Activated naive CD8-positive, alpha-beta T cell treated with anti-CD3 and anti-CD28 coated beads, Interleukin-2, amount 50 U/mL, for 24 hours (primary cell): Measurements from ENCODE around the gene GNA14.

ENCODE experiments used
- ATAC-seq: fragments of 150-1000 bp; cut with Tn5 transposase; one replicate; pipeline ENCODE4 v1.10.0; 2021
- DNase-seq: peaks from one replicate; pipeline ENCODE4 v3.0.0; 2021
- H3K27ac Mint-ChIP-seq: one replicate; pipeline ENCODE4 v1.8.0; 2021; ENCODE audit warnings: mild to moderate bottlenecking, mixed read lengths
- H3K27me3 Mint-ChIP-seq: one replicate; pipeline ENCODE4 v1.8.0; 2021; ENCODE audit warnings: mixed read lengths
- H3K36me3 Mint-ChIP-seq: one replicate; pipeline ENCODE4 v1.8.0; 2021; ENCODE audit warnings: low read depth, mixed read lengths
- H3K4me1 Mint-ChIP-seq: one replicate; pipeline ENCODE4 v1.8.0; 2021; ENCODE audit warnings: mixed read lengths
- H3K4me3 Mint-ChIP-seq: one replicate; pipeline ENCODE4 v1.8.0; 2021; ENCODE audit warnings: mild to moderate bottlenecking, moderate library complexity, mixed read lengths
- H3K9me3 Mint-ChIP-seq: one replicate; pipeline ENCODE4 v1.8.0; 2021; ENCODE audit warnings: mixed read lengths

The GNA14 gene

GRCh38 chr9:77544546-77544945 is 103.6 kb downstream of the GNA14 start:
- ATAC-seq (no peak), DNase-seq (no peak)
- peaks cover 2% of the 10 kb centered on the region for H3K36me3 Mint-ChIP-seq
- H3K27me3 Mint-ChIP-seq = no peaks in the 10 kb centered on the region
- H3K4me3 Mint-ChIP-seq = no peak overlapping the region
- no peaks in the 10 kb centered on the region for H3K4me1 Mint-ChIP-seq
- H3K27ac Mint-ChIP-seq = no peak overlapping the region
- H3K9me3 Mint-ChIP-seq = peaks cover 24% of the 10 kb centered on the region

GRCh38 chr9:77543131-77543822 is 104.8 kb downstream of the GNA14 start:
- Mint-ChIP-seq H3K4me1 (no peaks in the 10 kb centered on the region), H3K27ac (no peak overlapping the region), H3K4me3 (no peak overlapping the region), H3K9me3 (peaks cover 28% of the 10 kb centered on the region), H3K36me3 (peaks cover 2% of the 10 kb centered on the region), H3K27me3 (no peaks in the 10 kb centered on the region)
- no peak for ATAC-seq
- no peak for DNase-seq

GRCh38 chr9:77541600-77541999 is 106.5 kb downstream of the GNA14 start:
- no peak for DNase-seq
- Mint-ChIP-seq H3K4me1 (no peaks in the 10 kb centered on the region), H3K27ac (no peak overlapping the region), H3K4me3 (no peak overlapping the region), H3K36me3 (peaks cover 2% of the 10 kb centered on the region), H3K27me3 (no peaks in the 10 kb centered on the region), H3K9me3 (peaks cover 28% of the 10 kb centered on the region)
- no peak for ATAC-seq

- Mint-ChIP-seq H3K9me3 (peaks cover 28% of the 10 kb centered on the region), H3K36me3 (peaks cover 2% of the 10 kb centered on the region), H3K27me3 (no peaks in the 10 kb centered on the region), H3K4me3 (no peak overlapping the region), H3K4me1 (no peaks in the 10 kb centered on the region), H3K27ac (no peak overlapping the region)
- DNase-seq (no peak), ATAC-seq (no peak)
These were observed 107.1 kb downstream of the GNA14 start for GRCh38 chr9:77541055-77541454.

DNA sequence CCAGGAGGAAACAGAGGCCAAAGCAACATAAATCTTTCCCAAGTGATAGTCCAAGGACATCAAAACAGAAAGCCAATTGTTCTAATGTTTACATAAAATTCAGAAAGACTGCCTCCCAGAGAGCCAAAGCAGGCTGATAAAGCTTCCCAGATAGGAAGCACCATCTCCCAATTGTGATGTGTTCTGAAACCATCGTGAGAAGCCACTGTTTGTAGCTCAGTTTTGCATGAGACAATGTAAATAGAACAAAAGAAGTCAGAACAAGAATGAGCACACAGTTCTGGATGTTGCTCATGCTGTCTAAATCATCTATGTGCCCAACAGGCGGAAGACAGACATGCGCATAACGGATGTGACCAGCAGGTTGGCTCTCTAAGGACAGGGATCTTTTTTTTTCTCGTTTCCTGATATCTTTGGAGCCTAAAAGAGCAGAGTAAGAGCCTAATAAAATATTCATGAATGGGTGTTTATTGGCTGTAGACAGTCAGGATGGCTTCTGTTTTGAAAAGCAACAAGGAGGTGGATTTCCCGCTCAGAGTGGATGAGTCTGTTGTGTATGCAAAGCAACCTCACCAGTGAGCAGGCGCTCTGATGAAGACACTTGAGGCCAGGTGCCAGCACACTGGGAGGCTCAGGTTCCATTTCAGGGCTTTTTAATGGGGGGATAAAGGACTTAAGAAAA is 113.6 kb downstream of the GNA14 start:
- H3K4me3 Mint-ChIP-seq = no peak overlapping the region
- H3K9me3 Mint-ChIP-seq = peaks cover 4% of the 10 kb centered on the region
- no peak overlapping the region for H3K27ac Mint-ChIP-seq
- no peaks in the 10 kb centered on the region for H3K4me1 Mint-ChIP-seq
- no peaks in the 10 kb centered on the region for H3K36me3 Mint-ChIP-seq
- no peaks in the 10 kb centered on the region for H3K27me3 Mint-ChIP-seq
- ATAC-seq (no peak), DNase-seq (no peak)

DNA sequence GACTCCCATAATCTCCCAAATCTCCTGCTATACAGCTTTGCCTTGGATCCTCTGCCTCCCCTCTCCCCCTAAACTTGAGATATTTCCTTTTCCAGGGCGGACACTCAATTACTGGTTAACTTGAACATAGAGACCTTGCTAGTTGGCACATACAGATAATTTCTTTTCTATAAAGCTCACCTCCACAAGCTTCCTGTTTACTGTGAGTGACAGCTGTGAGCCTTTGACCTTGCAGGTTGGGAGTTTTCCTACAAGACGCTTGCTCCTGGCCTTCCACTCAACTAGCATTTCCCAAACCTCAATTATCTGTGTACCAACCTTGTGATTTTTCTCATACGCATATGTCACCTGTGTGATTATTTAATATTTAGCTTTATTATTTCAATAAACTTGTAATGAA is 114.5 kb downstream of the GNA14 start:
- Mint-ChIP-seq H3K9me3 (no peaks in the 10 kb centered on the region), H3K4me3 (no peak overlapping the region), H3K27ac (no peak overlapping the region), H3K27me3 (no peaks in the 10 kb centered on the region), H3K36me3 (no peaks in the 10 kb centered on the region), H3K4me1 (no peaks in the 10 kb centered on the region)
- ATAC-seq = no peak
- DNase-seq = no peak

GRCh38 chr9:77532607-77533006 is 115.5 kb downstream of the GNA14 start:
- ATAC-seq (no peak), DNase-seq (no peak)
- Mint-ChIP-seq H3K9me3 (no peaks in the 10 kb centered on the region), H3K36me3 (no peaks in the 10 kb centered on the region), H3K4me3 (no peak overlapping the region), H3K4me1 (no peaks in the 10 kb centered on the region), H3K27ac (no peak overlapping the region), H3K27me3 (no peaks in the 10 kb centered on the region)

GRCh38 chr9:77531400-77531799 is 116.7 kb downstream of the GNA14 start:
- no peak overlapping the region for H3K4me3 Mint-ChIP-seq

DNA sequence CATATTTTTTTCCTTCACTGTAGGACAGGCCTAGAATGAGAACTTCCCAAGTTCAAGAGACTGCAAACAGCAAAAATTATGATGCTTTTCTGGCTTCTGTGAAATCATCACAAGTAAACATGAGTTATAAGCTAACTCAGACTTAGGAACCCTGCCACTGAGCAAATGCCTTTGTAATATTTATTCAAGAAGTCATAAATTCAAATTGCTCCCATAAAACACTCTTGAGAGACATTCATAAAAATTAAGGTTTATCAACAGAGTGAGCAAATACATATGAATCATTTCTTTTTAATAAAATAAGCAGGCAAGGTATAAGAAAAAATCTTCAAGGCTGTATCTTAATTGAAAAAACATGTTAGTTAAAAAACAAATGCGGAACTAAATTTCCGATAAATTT is 124.2 kb downstream of the GNA14 start:
- H3K27ac Mint-ChIP-seq = no peak overlapping the region
- H3K4me1 Mint-ChIP-seq = no peaks in the 10 kb centered on the region
- DNase-seq = no peak
- H3K4me3 Mint-ChIP-seq = no peak overlapping the region
- no peaks in the 10 kb centered on the region for H3K36me3 Mint-ChIP-seq
- no peaks in the 10 kb centered on the region for H3K27me3 Mint-ChIP-seq
- no peak for ATAC-seq
- no peaks in the 10 kb centered on the region for H3K9me3 Mint-ChIP-seq

More at GRCh38 chr9:77531400-77531799, 116.7 kb downstream of the GNA14 start:
- no peak overlapping the region for H3K27ac Mint-ChIP-seq
- H3K9me3 Mint-ChIP-seq = no peaks in the 10 kb centered on the region
- ATAC-seq (no peak), DNase-seq (no peak)
- H3K27me3 Mint-ChIP-seq = no peaks in the 10 kb centered on the region
- H3K4me1 Mint-ChIP-seq = no peaks in the 10 kb centered on the region
- no peaks in the 10 kb centered on the region for H3K36me3 Mint-ChIP-seq

GRCh38 chr9:77521091-77521490 is 127.0 kb downstream of the GNA14 start:
- Mint-ChIP-seq H3K27me3 (no peaks in the 10 kb centered on the region), H3K9me3 (no peaks in the 10 kb centered on the region), H3K36me3 (no peaks in the 10 kb centered on the region), H3K27ac (no peak overlapping the region), H3K4me3 (no peak overlapping the region), H3K4me1 (no peaks in the 10 kb centered on the region)
- DNase-seq = no peak
- ATAC-seq = no peak

GRCh38 chr9:77518688-77519087 is 129.4 kb downstream of the GNA14 start:
- no peaks in the 10 kb centered on the region for H3K36me3 Mint-ChIP-seq
- no peak overlapping the region for H3K4me3 Mint-ChIP-seq
- ATAC-seq (no peak), DNase-seq (no peak)
- no peaks in the 10 kb centered on the region for H3K4me1 Mint-ChIP-seq
- no peak overlapping the region for H3K27ac Mint-ChIP-seq
- no peaks in the 10 kb centered on the region for H3K27me3 Mint-ChIP-seq
- H3K9me3 Mint-ChIP-seq = no peaks in the 10 kb centered on the region

GRCh38 chr9:77516781-77517180 is 131.3 kb downstream of the GNA14 start:
- no peaks in the 10 kb centered on the region for H3K36me3 Mint-ChIP-seq
- no peak overlapping the region for H3K4me3 Mint-ChIP-seq

GRCh38 chr9:77514886-77515711 is 133.0 kb downstream of the GNA14 start:
- no peak for ATAC-seq
- H3K36me3 Mint-ChIP-seq = no peaks in the 10 kb centered on the region
- H3K27ac Mint-ChIP-seq = no peak overlapping the region
- H3K4me3 Mint-ChIP-seq = no peak overlapping the region
- H3K27me3 Mint-ChIP-seq = no peaks in the 10 kb centered on the region
- no peaks in the 10 kb centered on the region for H3K4me1 Mint-ChIP-seq
- no peaks in the 10 kb centered on the region for H3K9me3 Mint-ChIP-seq
- no peak for DNase-seq

More at GRCh38 chr9:77516781-77517180, 131.3 kb downstream of the GNA14 start:
- no peaks in the 10 kb centered on the region for H3K9me3 Mint-ChIP-seq
- H3K27ac Mint-ChIP-seq = no peak overlapping the region
- DNase-seq (no peak), ATAC-seq (no peak)
- H3K4me1 Mint-ChIP-seq = no peaks in the 10 kb centered on the region
- H3K27me3 Mint-ChIP-seq = no peaks in the 10 kb centered on the region

DNA sequence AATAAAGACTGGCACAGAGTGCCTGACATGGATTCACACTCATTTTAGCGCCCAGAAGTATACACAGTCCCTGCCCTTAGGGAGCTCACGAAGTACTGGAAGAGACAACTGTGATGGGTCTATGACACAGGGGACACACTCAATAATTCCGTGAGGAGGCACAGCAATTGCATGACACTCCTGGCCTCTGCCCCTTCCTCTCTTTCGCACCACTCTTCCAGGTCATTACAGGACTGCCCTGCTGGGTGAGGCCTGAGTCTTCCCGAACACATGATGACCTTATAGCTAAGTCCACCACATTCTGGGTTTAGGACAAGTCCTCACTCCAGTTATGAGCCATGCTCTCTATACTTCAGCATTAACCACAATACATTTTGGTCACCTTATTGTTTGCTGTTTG is 134.7 kb downstream of the GNA14 start:
- ATAC-seq (no peak), DNase-seq (no peak)
- Mint-ChIP-seq H3K4me1 (no peaks in the 10 kb centered on the region), H3K9me3 (no peaks in the 10 kb centered on the region), H3K27ac (no peak overlapping the region), H3K36me3 (no peaks in the 10 kb centered on the region), H3K4me3 (no peak overlapping the region), H3K27me3 (no peaks in the 10 kb centered on the region)

DNA sequence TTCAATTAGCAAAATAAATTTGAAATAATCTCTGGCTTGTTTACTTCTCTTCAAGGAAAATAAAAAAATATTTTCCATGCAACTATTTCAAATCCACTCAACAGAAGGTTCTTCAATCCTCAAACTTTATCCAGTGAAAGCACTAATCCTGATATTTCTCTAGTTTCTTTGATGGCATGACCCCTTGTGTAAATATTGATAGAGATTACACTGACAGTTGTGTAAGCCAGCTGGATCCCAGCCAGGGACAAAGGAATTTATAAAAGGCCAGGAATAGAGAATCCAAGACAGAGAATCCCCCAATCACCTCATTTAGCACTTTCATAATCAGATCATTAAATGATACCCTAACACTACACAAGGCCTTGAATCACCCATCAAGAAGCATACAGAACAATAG is 135.2 kb downstream of the GNA14 start:
- no peak for DNase-seq
- Mint-ChIP-seq H3K9me3 (no peaks in the 10 kb centered on the region), H3K36me3 (no peaks in the 10 kb centered on the region), H3K4me1 (no peaks in the 10 kb centered on the region), H3K27me3 (no peaks in the 10 kb centered on the region), H3K4me3 (no peak overlapping the region), H3K27ac (no peak overlapping the region)
- ATAC-seq = no peak
